A673 (cell line): ENCODE results near the gene AGPAT3. TPM values are rescaled to one million over a fixed set of nuclear protein-coding genes. Genes with fewer than 3 reads are reported as not detected.

ENCODE experiments used
- BruUV-seq: library from RNA; stranded (reverse); fragments of 400-500 nt; replicated peaks from 2 replicates; lab custom pipeline; 2021; lab: Mats Ljungman, UMichigan
- CTCF ChIA-PET: fragments of 300-600 bp; sonication (Branson Sonifier 250); formaldehyde crosslinking; loops from one replicate; lab custom pipeline; 2022; ENCODE audit warnings: antibody characterized with exemption; lab: Charles Lee
- POLR2A ChIA-PET: fragments of 300-600 bp; sonication (Branson Sonifier 250); formaldehyde crosslinking; loops from one replicate; lab custom pipeline; 2022; ENCODE audit warnings: antibody characterized with exemption; ENCODE audit not compliant: low non-redundant PET; lab: Charles Lee
- DNase-seq: peaks from one replicate; pipeline ENCODE4 v3.0.0-alpha.2; 2015; ENCODE audit warnings: low spot score
- H3K27ac ChIP-seq: fragments of 200-600 bp; sonication (generic); 2 replicates; pipeline ENCODE4 v1.5.1; 2016; ENCODE audit warnings: mixed run types, low read depth, mild to moderate bottlenecking, mixed read lengths, antibody characterized with exemption, low read length; ENCODE audit not compliant: poor library complexity, severe bottlenecking
- H3K27me3 ChIP-seq: fragments of 200-600 bp; sonication (generic); replicated peaks from 2 replicates; pipeline ENCODE4 v1.6.1; 2017; ENCODE audit warnings: mixed run types, low read depth, mild to moderate bottlenecking, mixed read lengths, antibody characterized with exemption, low read length; ENCODE audit not compliant: insufficient read depth, poor library complexity
- H3K36me3 ChIP-seq: fragments of 200-600 bp; sonication (generic); 2 replicates; pipeline ENCODE4 v1.6.1; 2016; ENCODE audit warnings: mixed run types, mild to moderate bottlenecking, mixed read lengths, antibody characterized with exemption, low read length; ENCODE audit not compliant: insufficient read depth, poor library complexity, severe bottlenecking
- H3K4me1 ChIP-seq: fragments of 200-600 bp; sonication (generic); 2 replicates; pipeline ENCODE4 v1.6.1; 2017; ENCODE audit warnings: mixed run types, mild to moderate bottlenecking, mixed read lengths, antibody characterized with exemption, low read length; ENCODE audit not compliant: insufficient read depth, poor library complexity, severe bottlenecking
- H3K4me3 ChIP-seq: fragments of 200-600 bp; sonication (generic); 2 replicates; pipeline ENCODE4 v1.5.1; 2016; ENCODE audit warnings: low read depth, mixed run types, mild to moderate bottlenecking, mixed read lengths, low read length; ENCODE audit not compliant: poor library complexity, severe bottlenecking
- H3K9me3 ChIP-seq: fragments of 200-600 bp; sonication (generic); 2 replicates; pipeline ENCODE4 v1.6.1; 2016; ENCODE audit warnings: mixed run types, low read depth, mild to moderate bottlenecking, mixed read lengths, antibody characterized with exemption, low read length; ENCODE audit not compliant: poor library complexity, severe bottlenecking
- EZH2 ChIP-seq: fragments of 200-600 bp; sonication (generic); IDR thresholded peaks from 2 replicates; pipeline ENCODE4 v1.6.1; 2017; ENCODE audit warnings: borderline replicate concordance, low read depth, mild to moderate bottlenecking, mixed read lengths, antibody characterized with exemption, low read length; ENCODE audit not compliant: poor library complexity, severe bottlenecking
- intact Hi-C: fragments of 100-400 bp; cut with micrococcal nuclease; formaldehyde crosslinking; loops from one replicate; pipeline ENCODE4 v1.10.0; 2022; ENCODE audit not compliant: unreplicated experiment
- total RNA-seq: library from RNA; stranded (reverse); gene quantifications from 2 replicates; pipeline ENCODE4 v1.2.3, GENCODE V29; 2021
- TF ChIP-seq, protein P1 (sequence below): fragments of 300-800, 200-600 bp; sonication (generic); conservative IDR thresholded peaks from 2 replicates; pipeline ENCODE4 v1.5.1; 2017; ENCODE audit warnings: low read depth, mild to moderate bottlenecking, antibody characterized with exemption, low read length, moderate library complexity, mixed read lengths

The AGPAT3 gene
- total RNA-seq, 1 experiment from 2014 or later, result 69.6 TPM

DNA sequence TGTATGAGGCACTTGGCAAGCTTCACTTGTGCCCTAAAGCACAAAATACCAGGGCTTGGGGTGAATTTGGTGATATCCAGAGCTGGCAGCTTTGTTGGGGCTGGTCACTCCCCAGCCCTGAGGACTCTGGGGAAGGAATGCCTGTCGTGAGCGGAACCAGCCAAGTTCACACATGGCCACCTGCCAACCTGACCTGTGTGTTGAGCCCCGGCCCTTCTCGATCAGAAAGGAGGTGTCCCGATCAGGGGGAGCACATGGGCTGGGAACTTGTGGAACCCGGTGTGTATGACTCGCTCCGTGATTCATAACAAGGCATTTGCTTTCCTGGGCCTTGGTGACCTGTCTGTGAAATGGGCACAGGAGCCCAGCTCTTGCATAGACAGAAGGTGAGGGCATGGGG lies 43.1 kb downstream of the AGPAT3 start:
- CTCF ChIA-PET, result no interaction called here

DNA sequence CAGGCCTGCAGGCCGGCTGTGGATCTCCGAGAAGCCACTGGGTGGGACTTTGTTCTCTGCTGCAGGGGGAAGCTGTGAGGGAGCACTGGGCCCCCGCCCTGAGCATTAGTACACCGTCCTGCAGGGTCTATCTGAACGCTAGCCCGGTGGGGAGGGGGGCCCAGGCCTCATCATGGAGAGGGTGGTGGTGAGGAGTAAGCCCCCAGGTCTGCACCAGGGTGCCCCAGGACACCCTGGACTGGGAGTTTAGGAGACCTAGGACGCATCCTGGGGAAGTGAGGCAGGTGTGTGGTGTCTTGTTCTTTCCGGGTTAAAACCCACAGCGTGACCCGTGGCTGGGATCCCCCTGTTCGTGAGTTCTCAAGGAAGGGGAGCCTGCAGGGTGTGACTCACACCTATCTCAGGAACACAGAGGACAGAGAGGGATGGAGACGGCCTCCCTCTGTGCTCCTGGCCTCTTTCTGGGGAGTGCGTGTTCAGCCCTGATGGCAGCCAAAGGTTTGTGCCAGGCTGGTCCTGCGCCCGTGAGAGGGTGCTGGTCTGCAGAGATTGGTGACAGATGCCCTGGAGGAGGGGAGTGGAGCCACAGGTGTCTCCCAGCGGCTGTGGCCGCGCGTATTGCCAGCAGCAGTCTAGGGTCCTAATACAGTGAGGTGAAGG lies 44.8 kb downstream of the AGPAT3 start:
- H3K27me3 ChIP-seq, result no peaks in the 10 kb centered on the region

More for the DNA sequence above, 43.1 kb downstream of the AGPAT3 start:
- intact Hi-C loops, result no loop called here
- POLR2A ChIA-PET, result no interaction called here
- DNase-seq, result no peak
- Histone ChIP-seq H3K27me3 (no peaks in the 10 kb centered on the region), H3K27ac (no peak overlapping the region), H3K4me3 (no peak overlapping the region), H3K9me3 (peaks cover 3% of the 10 kb centered on the region), H3K4me1 (no peaks in the 10 kb centered on the region), H3K36me3 (no peaks in the 10 kb centered on the region)
- TF ChIP-seq EZH2, result no peak
- TF ChIP-seq, protein P1, sequence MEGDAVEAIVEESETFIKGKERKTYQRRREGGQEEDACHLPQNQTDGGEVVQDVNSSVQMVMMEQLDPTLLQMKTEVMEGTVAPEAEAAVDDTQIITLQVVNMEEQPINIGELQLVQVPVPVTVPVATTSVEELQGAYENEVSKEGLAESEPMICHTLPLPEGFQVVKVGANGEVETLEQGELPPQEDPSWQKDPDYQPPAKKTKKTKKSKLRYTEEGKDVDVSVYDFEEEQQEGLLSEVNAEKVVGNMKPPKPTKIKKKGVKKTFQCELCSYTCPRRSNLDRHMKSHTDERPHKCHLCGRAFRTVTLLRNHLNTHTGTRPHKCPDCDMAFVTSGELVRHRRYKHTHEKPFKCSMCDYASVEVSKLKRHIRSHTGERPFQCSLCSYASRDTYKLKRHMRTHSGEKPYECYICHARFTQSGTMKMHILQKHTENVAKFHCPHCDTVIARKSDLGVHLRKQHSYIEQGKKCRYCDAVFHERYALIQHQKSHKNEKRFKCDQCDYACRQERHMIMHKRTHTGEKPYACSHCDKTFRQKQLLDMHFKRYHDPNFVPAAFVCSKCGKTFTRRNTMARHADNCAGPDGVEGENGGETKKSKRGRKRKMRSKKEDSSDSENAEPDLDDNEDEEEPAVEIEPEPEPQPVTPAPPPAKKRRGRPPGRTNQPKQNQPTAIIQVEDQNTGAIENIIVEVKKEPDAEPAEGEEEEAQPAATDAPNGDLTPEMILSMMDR, result no peak
- BruUV-seq, result no TSS peak

GRCh38 chr21:43910460-43910859 lies 45.4 kb downstream of the AGPAT3 start:
- no peak for DNase-seq
- ChIA-PET POLR2A (no interaction called here), CTCF (no interaction called here)
- TF ChIP-seq, protein P1, result no peak
- no peak for TF ChIP-seq EZH2
- Histone ChIP-seq H3K4me3 (no peak overlapping the region), H3K4me1 (peaks cover 4% of the 10 kb centered on the region), H3K36me3 (no peaks in the 10 kb centered on the region), H3K27ac (no peak overlapping the region), H3K9me3 (peaks cover 3% of the 10 kb centered on the region), H3K27me3 (no peaks in the 10 kb centered on the region)
- intact Hi-C loops, result no loop called here
- no TSS peak for BruUV-seq

More for the DNA sequence above, 44.8 kb downstream of the AGPAT3 start:
- CTCF ChIA-PET, result no interaction called here
- intact Hi-C loops, result no loop called here
- H3K36me3 ChIP-seq, result no peaks in the 10 kb centered on the region
- H3K9me3 ChIP-seq, result peaks cover 3% of the 10 kb centered on the region
- TF ChIP-seq EZH2, result no peak
- TF ChIP-seq, protein P1, result no peak
- POLR2A ChIA-PET, result no interaction called here
- H3K4me1 ChIP-seq, result peaks cover 4% of the 10 kb centered on the region
- BruUV-seq, result no TSS peak
- DNase-seq, result no peak
- no peak overlapping the region for H3K27ac ChIP-seq
- no peak overlapping the region for H3K4me3 ChIP-seq
